PFSK-1 (cell line): ENCODE results near the gene CSKMT.

Experiments used
- FOXP2 ChIP-seq: optimal IDR thresholded peaks from 2 replicates; pipeline ENCODE3; 2011; ENCODE audit warnings: borderline replicate concordance, control low read depth, inconsistent platforms; ENCODE audit not compliant: insufficient read depth; ENCODE audit errors: extremely low read length, extremely low read depth
- POLR2AphosphoS5 ChIP-seq: IDR thresholded peaks from 2 replicates; pipeline ENCODE4 v1.6.1; 2012; ENCODE audit warnings: low read depth, mild to moderate bottlenecking, control low read depth, low read length, moderate library complexity
- REST ChIP-seq, 2 experiments: IDR thresholded peaks; 2 replicates each; pipeline versions ENCODE4 v1.6.1 to v1.8.0; 2011 to 2012; ENCODE audit warnings: low read depth in 2 of 2, low read length in 2 of 2, control low read depth in 1 of 2, inconsistent platforms in 1 of 2, mild to moderate bottlenecking in 1 of 2, moderate library complexity in 1 of 2; ENCODE audit not compliant: insufficient read depth in 1 of 2
- SIN3A ChIP-seq: IDR thresholded peaks from 2 replicates; pipeline ENCODE4 v1.6.1; 2012; ENCODE audit warnings: mild to moderate bottlenecking, low read length, moderate library complexity, borderline replicate concordance; ENCODE audit not compliant: insufficient read depth
- TAF1 ChIP-seq: IDR thresholded peaks from 2 replicates; pipeline ENCODE4 v1.6.1; 2012; ENCODE audit warnings: low read length, control low read depth, borderline replicate concordance; ENCODE audit not compliant: insufficient read depth

CSKMT gene

GRCh38 chr11:62664405-62665074 lies 572 bp upstream of the CSKMT start:
- no peak for TF ChIP-seq REST (IDR thresholded peaks at IDR 0.05; ENCODE audit: insufficient read depth in 1 of 2, low read depth in 2 of 2, low read length in 2 of 2)
- TF ChIP-seq POLR2AphosphoS5, result no peak
- no peak for TF ChIP-seq FOXP2
- TF ChIP-seq TAF1, result no peak
- TF ChIP-seq SIN3A, result no peak

GRCh38 chr11:62665599-62666258 lies 617 bp downstream of the CSKMT start:
- TF ChIP-seq POLR2AphosphoS5 (no peak; the same call in 1 of the 2 replicates), REST (IDR thresholded peaks at IDR 0.05; ENCODE audit: insufficient read depth in 1 of 2, low read depth in 2 of 2, low read length in 2 of 2) (no peak), TAF1 (peak; percentile 47; the same call in 1 of the 2 replicates)

- TF ChIP-seq FOXP2 (peak; percentile 36), REST (IDR thresholded peaks at IDR 0.05; ENCODE audit: insufficient read depth in 1 of 2, low read depth in 2 of 2, low read length in 2 of 2) (no peak), SIN3A (peak; percentile 62; the same call in 1 of the 2 replicates), TAF1 (no peak), POLR2AphosphoS5 (peak; percentile 66; the same call in 1 of the 2 replicates)
Observed at GRCh38 chr11:62666259-62666926, 1.3 kb downstream of the CSKMT start.

GRCh38 chr11:62667460-62667859 lies 2.3 kb downstream of the CSKMT start:
- TF ChIP-seq SIN3A (0 out of 2 replicates have a peak, but pooled peaks have one; percentile 55), POLR2AphosphoS5 (no peak)

- TF ChIP-seq POLR2AphosphoS5, result no peak
- TF ChIP-seq SIN3A, result no peak
- no peak for TF ChIP-seq FOXP2
- TF ChIP-seq TAF1, result no peak
- no peak for TF ChIP-seq REST (IDR thresholded peaks at IDR 0.05; ENCODE audit: insufficient read depth in 1 of 2, low read depth in 2 of 2, low read length in 2 of 2)
Observed at GRCh38 chr11:62669420-62670161, 4.5 kb downstream of the CSKMT start.
